HepG2 (cell line): ENCODE results near the gene ATAD1.

Source experiments
- CTCF ChIP-seq: sonication (generic); formaldehyde crosslinking; IDR thresholded peaks from 2 replicates; pipeline ENCODE4 v1.5.0; 2020; ENCODE audit warnings: mild to moderate bottlenecking, missing genetic modification reagents, moderate library complexity
- HNRNPK ChIP-seq: fragments of 200-400 bp; formaldehyde crosslinking; IDR thresholded peaks from 2 replicates; pipeline ENCODE4 v1.6.1; 2018; ENCODE audit warnings: low read length, low read depth, moderate library complexity, mild to moderate bottlenecking; ENCODE audit not compliant: poor library complexity, severe bottlenecking
- NCOR1 ChIP-seq: fragments of 200-600 bp; sonication (generic); IDR thresholded peaks from 2 replicates; pipeline ENCODE4 v1.7.0; 2017; ENCODE audit warnings: antibody characterized with exemption, low read length, borderline replicate concordance
- PLRG1 ChIP-seq: fragments of 450-650 bp; conservative IDR thresholded peaks from 2 replicates; pipeline ENCODE4 v1.6.1; 2016
- RAD51 ChIP-seq: fragments of 450-650 bp; IDR thresholded peaks from 2 replicates; pipeline ENCODE4 v1.6.1; 2016; ENCODE audit warnings: borderline replicate concordance
- ZNF777 ChIP-seq: sonication (generic); formaldehyde crosslinking; IDR thresholded peaks from 2 replicates; pipeline ENCODE4 v1.4.0; 2020; ENCODE audit warnings: missing genetic modification reagents

- TF ChIP-seq NCOR1: no peak
- no peak for TF ChIP-seq RAD51
- TF ChIP-seq HNRNPK: no peak
- TF ChIP-seq ZNF777 (CRISPR knock-in tag): no peak
- no peak for TF ChIP-seq PLRG1
- no peak for TF ChIP-seq CTCF (CRISPR knock-in tag)
Measured at GRCh38 chr10:87829986-87830729, 12.1 kb upstream of the ATAD1 start.
